OCI-LY3 (cell line): ENCODE results near the gene INSRR.

Source experiments
- H2AFZ ChIP-seq: fragments of 200-600, 300-600 bp; shearing (Covaris generic); 2 replicates; pipeline ENCODE4 v1.6.0; 2014; ENCODE audit warnings: antibody characterized with exemption, low read depth, low read length
- H3K27ac ChIP-seq: fragments of 200-600, 300-600 bp; sonication (generic); 2 replicates; pipeline ENCODE4 v1.5.1; 2014; ENCODE audit warnings: mild to moderate bottlenecking, low read length, moderate library complexity, mixed read lengths
- H3K27me3 ChIP-seq: fragments of 200-600, 300-600 bp; sonication (generic); 2 replicates; pipeline ENCODE4 v1.6.1; 2014; ENCODE audit warnings: low read depth, low read length, mixed read lengths
- H3K36me3 ChIP-seq: fragments of 200-600, 300-600 bp; sonication (generic); replicated peaks from 2 replicates; pipeline ENCODE3; 2014; ENCODE audit warnings: low read depth, low read length, mixed read lengths
- H3K4me1 ChIP-seq: fragments of 300-600, 200-600 bp; sonication (generic); 2 replicates; pipeline ENCODE4 v1.6.1; 2014; ENCODE audit warnings: low read length, mixed read lengths
- H3K4me2 ChIP-seq: fragments of 200-600, 300-600 bp; sonication (generic); 2 replicates; pipeline ENCODE4 v1.6.1; 2014; ENCODE audit warnings: low read length, mixed read lengths
- H3K4me3 ChIP-seq: fragments of 300-600, 200-600 bp; sonication (generic); 2 replicates; pipeline ENCODE4 v1.5.1; 2014; ENCODE audit warnings: antibody characterized with exemption, mild to moderate bottlenecking, low read length, moderate library complexity
- H3K79me2 ChIP-seq: fragments of 300-600, 200-600 bp; shearing (Covaris generic); 2 replicates; pipeline ENCODE4 v1.6.1; 2014; ENCODE audit warnings: mild to moderate bottlenecking, low read length, mixed read lengths
- H3K9ac ChIP-seq: fragments of 300-600, 200-600 bp; shearing (Covaris generic); 2 replicates; pipeline ENCODE4 v1.6.0; 2014; ENCODE audit warnings: mild to moderate bottlenecking, low read length, moderate library complexity
- H3K9me3 ChIP-seq: fragments of 200-600, 300-600 bp; shearing (Covaris generic); 2 replicates; pipeline ENCODE4 v1.6.1; 2014; ENCODE audit warnings: low read length, mixed read lengths; ENCODE audit not compliant: insufficient read depth
- H4K20me1 ChIP-seq: fragments of 200-600, 300-600 bp; sonication (generic); 2 replicates; pipeline ENCODE4 v1.6.1; 2016; ENCODE audit warnings: low read length, mixed read lengths; ENCODE audit not compliant: insufficient read depth
- CTCF ChIP-seq: fragments of 200-600, 300-600 bp; sonication (generic); IDR thresholded peaks from 2 replicates; pipeline ENCODE4 v1.5.1; 2014; ENCODE audit warnings: antibody characterized with exemption, low read length, low read depth
- EZH2phosphoT487 ChIP-seq: fragments of 200-600 bp; shearing (Covaris generic); IDR thresholded peaks from 2 replicates; pipeline ENCODE4 v1.6.1; 2018; ENCODE audit warnings: antibody characterized with exemption, mixed run types, low read depth

The INSRR gene

GRCh38 chr1:156856282-156856785, 2.6 kb downstream of the INSRR start:
- H3K4me1 ChIP-seq: peaks cover 12% of the 10 kb centered on the region; the same call in 1 of the 2 replicates
- H3K27ac ChIP-seq: no peak overlapping the region
- H3K9me3 ChIP-seq: no peaks in the 10 kb centered on the region
- H3K36me3 ChIP-seq: no peaks in the 10 kb centered on the region
- H3K79me2 ChIP-seq: no peaks in the 10 kb centered on the region
- TF ChIP-seq EZH2phosphoT487 (no peak), CTCF (no peak)
- no peaks in the 10 kb centered on the region for H4K20me1 ChIP-seq
- H3K9ac ChIP-seq: no peak overlapping the region
- H3K27me3 ChIP-seq: peaks cover 28% of the 10 kb centered on the region
- no peak overlapping the region for H3K4me3 ChIP-seq
- no peak overlapping the region for H3K4me2 ChIP-seq
- no peak overlapping the region for H2AFZ ChIP-seq

- Histone ChIP-seq H3K4me1 (0 out of 2 replicates have a peak, but pooled peaks cover 4% of the 10 kb centered on the region), H3K27me3 (peaks cover 22% of the 10 kb centered on the region), H4K20me1 (no peaks in the 10 kb centered on the region), H2AFZ (no peak overlapping the region), H3K4me2 (no peak overlapping the region), H3K79me2 (no peaks in the 10 kb centered on the region), H3K27ac (no peak overlapping the region), H3K36me3 (no peaks in the 10 kb centered on the region), H3K9me3 (no peaks in the 10 kb centered on the region), H3K9ac (no peak overlapping the region), H3K4me3 (no peak overlapping the region)
- TF ChIP-seq EZH2phosphoT487: no peak
Observed at GRCh38 chr1:156854634-156855033, 4.3 kb downstream of the INSRR start.

GRCh38 chr1:156853761-156854160, 5.2 kb downstream of the INSRR start:
- Histone ChIP-seq H3K4me2 (no peak overlapping the region), H3K27ac (no peak overlapping the region), H3K27me3 (peaks cover 16% of the 10 kb centered on the region), H3K9ac (no peak overlapping the region), H2AFZ (no peak overlapping the region), H3K9me3 (no peaks in the 10 kb centered on the region), H3K79me2 (no peaks in the 10 kb centered on the region), H3K36me3 (no peaks in the 10 kb centered on the region), H4K20me1 (no peaks in the 10 kb centered on the region), H3K4me3 (no peak overlapping the region), H3K4me1 (0 out of 2 replicates have a peak, but pooled peaks cover 4% of the 10 kb centered on the region)
- TF ChIP-seq CTCF: no peak
- no peak for TF ChIP-seq EZH2phosphoT487

- Histone ChIP-seq H3K4me3 (no peak overlapping the region), H4K20me1 (no peaks in the 10 kb centered on the region), H3K9me3 (no peaks in the 10 kb centered on the region), H2AFZ (no peak overlapping the region), H3K4me1 (0 out of 2 replicates have a peak, but pooled peaks cover 4% of the 10 kb centered on the region), H3K9ac (no peak overlapping the region), H3K4me2 (no peak overlapping the region), H3K79me2 (no peaks in the 10 kb centered on the region), H3K27me3 (0 out of 2 replicates have a peak, but pooled peaks cover 2% of the 10 kb centered on the region), H3K27ac (no peak overlapping the region), H3K36me3 (no peaks in the 10 kb centered on the region)
- no peak for TF ChIP-seq CTCF
- no peak for TF ChIP-seq EZH2phosphoT487
Observed at GRCh38 chr1:156852418-156852874, 6.5 kb downstream of the INSRR start.
